Erythroblast (primary cell): Measurements from ENCODE around the gene LY9.

ENCODE experiments used
- GATA1 ChIP-seq: IDR thresholded peaks from 2 replicates; pipeline ENCODE4 v1.6.1; 2011; ENCODE audit warnings: low read depth, mild to moderate bottlenecking, control low read depth, low read length, moderate library complexity
- POLR2A ChIP-seq: IDR thresholded peaks from 2 replicates; pipeline ENCODE4 v1.6.1; 2011; ENCODE audit warnings: mild to moderate bottlenecking, low read length

DNA sequence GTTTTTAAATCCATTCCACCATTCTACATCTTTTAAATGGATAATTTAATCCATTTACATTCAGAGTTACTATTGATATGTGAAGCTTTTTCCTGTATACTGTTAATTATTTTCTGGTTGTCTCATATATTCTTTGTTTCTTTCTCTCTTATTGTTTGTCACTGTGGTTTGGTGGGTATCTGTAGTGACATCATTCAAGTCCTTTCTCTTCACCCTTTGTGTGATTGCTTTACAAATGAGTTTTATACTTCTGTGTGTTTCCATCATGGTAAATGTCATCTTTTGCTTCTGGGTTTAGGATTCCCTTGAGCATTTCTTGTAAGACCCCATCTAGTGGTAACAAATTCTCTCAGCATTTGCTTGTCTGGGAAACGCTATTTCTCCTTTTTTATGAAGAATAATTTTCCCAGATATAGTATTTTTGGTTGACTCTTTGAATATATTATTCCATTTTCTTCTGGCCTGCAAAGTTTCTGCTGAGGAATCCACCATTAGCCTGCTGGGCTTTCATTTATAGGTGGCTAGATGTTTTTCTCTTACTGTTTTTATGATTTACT is 10.2 kb downstream of the LY9 start:
- TF ChIP-seq POLR2A (no peak), GATA1 (no peak)
